GM18907 (cell line): ENCODE data around the gene MCHR1.
"Not testable (repeated sequence)": the region's sequence is repeated elsewhere in the genome, so short reads cannot be mapped to it uniquely, and the experiment has no call there.

Experiments
- ATAC-seq: cut with Tn5 transposase; IDR thresholded peaks from one replicate; pipeline ENCODE4 v1.9.1; 2021; ENCODE audit warnings: mild to moderate bottlenecking, moderate library complexity; ENCODE audit not compliant: unreplicated experiment

Gene MCHR1

DNA sequence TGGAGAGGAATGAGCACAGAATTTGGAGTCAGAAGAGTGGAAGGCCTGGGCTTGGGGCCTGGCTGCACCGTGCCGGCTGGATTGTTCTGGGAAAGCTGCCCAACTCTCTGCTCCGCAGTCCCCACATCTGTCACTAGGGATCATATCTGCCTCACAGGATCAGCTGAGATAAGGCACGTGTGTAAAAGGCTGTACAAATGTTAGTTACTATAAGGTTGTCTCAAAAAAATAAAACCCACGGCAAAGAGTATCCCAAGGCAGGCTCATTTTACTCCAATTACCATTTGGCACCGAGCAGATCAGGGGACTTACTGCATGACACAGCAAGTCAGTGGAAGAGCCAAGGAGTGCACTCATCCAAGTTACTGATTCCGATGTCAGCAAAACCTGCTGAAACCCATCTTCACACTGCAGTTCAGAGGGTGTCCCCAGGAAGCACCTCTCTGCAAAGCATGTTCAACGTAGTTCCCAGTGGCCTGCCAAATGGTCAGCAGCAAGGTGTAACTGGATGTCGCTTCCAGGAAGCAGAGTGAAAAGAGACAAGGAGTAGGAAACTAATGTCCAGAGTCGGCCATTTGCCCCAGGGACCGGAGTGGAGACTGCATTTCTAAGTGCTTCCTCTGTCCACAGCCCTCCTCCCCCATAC is 24.6 kb upstream of the MCHR1 start:
- no peak for ATAC-seq

DNA sequence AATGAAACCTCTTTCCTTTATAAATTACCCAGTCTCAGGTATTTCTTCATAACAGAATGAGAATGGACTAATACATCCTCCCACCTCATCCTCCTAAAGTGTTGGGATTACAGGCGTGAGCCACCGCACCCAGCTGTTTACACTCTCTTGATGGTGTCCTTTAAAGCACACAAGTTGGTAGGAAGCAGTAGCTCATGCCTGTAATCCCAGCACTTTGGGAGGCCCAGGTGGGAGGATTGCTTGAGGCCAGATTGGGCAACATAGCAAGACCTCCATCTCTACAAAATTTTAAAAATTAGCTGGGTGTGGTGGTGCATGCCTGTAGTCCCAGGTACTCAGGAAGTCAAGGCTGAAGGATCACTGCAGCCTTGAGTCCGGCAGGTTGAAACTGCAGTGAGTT is 23.3 kb upstream of the MCHR1 start:
- not testable (repeated sequence) for ATAC-seq

DNA sequence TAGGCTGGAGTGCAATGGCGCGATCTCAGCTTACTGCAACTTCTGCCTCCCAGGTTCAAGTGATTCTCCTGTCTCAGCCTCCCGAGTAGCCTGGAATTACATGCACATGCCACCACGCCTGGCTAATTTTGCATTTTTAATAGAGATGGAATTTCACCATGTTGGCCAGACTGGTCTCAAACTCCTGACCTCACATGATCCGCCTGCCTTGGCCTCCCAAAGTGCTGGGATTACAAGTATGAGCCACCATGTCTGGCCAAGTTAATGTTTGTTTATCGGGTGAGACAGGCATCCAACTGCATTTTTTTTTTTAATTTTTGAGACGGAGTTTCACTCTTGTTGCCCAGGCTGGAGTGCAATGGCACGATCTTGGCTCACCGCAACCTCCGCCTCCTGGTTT is 22.6 kb upstream of the MCHR1 start:
- not testable (repeated sequence) for ATAC-seq

- no peak for ATAC-seq
Measured at GRCh38 chr22:40659166-40659565, 20.1 kb upstream of the MCHR1 start.

DNA sequence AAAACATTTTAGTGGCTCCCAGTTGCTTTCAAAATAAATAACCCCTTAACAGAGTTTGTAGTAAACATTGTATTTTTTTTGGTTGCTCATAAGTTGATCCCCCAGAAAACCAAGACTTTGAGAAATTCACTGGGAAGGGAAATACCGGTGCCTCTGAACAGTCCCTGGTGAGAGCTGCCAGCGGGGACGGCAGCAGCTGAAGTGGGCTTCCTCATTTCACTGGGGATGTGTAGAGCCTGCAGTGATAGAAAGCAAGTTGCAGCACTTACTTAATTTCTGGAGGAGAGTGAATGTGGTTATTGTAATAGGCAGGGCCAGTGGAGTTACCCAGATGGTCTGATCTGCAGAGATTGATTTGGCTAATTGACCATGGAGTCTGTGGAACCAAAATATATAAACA is 18.6 kb upstream of the MCHR1 start:
- ATAC-seq: no peak

DNA sequence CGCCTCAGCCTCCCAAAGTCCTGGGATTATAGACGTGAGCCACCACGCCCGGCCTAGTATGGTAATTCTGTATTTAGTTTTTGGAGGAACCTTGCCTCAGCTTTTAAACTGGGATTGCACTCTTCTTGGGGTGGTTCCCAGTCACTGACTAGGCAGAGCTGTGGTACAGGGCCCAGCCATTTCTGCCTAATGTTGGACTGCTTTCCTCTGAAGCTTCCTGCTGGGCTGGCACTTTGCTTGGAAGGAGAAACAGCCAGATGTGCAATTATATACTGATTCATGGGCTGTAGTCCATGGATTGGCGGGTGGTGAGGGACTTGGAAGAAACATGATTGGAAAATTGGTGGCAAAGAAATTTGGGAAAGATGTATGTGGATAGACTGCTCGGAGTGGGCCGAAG is 17.6 kb upstream of the MCHR1 start:
- no peak for ATAC-seq

DNA sequence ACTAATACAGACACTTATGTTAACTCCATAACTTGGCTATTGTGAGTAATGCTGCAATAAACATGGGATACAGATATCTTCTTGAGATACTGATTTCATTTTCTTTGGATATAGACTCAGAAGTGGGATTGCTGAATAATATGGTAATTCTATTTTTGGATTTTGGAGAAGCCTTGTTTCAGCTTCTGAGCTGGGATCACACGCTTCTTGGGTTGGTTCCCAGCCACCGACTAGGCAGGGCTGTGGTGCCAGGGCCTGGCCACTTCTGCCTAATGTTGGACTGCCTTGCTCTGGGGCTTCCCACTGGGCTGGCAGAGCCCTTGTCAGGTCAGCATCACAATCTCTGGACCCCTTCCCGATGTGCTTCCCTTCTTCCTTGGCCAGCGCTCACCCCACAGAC is 14.0 kb upstream of the MCHR1 start:
- no peak for ATAC-seq

DNA sequence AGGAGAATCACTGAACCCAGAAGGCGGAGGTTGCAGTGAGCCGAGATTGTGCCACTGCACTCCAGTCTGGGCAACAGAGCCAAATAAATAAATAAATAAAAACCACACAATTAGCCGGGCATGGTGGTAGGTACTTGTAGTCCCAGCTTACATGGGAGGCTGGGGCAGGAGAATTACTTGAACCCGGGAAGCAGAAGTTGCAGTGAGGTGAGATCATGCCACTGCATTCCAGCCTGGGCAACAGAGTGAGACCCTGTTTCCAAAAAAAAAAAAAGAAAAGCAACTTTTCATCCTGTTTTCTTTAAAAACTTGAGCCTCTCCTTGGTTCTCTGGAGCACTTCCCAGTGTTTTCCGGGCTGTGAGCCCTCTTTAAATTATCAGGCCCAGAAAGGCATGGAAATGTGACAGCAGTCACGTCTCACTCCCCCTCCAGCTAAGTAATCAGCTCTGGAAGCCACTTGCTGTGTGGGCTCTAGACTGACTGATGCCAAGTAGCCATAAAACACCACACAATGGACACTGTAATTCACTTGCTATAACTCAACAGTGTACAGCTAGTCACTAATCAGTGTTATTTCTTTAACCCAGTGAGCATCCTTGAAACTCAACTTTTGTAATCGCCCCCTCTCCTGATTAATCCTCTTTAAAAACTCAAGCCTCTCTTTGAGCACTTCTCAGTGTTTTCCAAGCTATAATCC is 13.0 kb upstream of the MCHR1 start:
- ATAC-seq: no peak

- ATAC-seq: no peak
Measured at GRCh38 chr22:40668611-40669411, 10.5 kb upstream of the MCHR1 start.

DNA sequence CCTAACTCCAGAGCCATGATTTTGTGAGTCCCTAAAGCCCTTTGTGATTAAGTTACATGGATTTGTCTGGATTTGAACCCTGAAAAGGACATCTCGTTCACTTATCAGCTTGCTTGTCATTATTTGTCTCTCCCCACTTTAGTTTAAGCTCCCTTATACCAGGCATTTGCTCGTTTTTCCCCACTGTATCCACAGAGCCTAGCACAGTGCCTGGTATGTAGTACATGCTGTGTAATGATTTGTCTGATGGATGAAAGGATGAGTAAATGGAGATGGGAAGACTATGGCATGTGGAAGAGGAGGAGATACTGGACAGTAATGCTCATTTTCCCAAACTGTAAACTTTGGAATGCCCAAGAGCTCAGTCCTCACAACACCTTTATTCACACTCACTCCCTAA is 9.2 kb upstream of the MCHR1 start:
- ATAC-seq: no peak

DNA sequence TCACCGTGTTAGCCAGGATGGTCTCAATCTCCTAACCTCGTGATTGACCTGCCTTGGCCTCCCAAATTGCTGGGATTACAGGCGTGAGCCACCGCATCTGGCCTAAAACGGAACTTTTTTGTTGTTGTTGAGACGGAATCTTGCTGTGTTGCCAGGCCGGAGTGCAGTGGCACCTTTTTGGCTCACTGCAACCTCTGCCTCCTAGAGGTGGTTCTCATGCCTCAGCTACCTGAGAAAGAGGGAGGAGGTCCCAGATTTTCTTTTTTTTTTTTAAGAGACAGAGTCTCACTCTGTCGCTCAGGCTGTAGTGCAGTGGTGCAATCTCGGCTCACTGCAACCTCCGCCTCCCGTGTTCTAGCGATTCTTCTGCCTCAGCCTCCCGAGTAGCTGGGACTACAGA is 7.9 kb upstream of the MCHR1 start:
- ATAC-seq: no peak

DNA sequence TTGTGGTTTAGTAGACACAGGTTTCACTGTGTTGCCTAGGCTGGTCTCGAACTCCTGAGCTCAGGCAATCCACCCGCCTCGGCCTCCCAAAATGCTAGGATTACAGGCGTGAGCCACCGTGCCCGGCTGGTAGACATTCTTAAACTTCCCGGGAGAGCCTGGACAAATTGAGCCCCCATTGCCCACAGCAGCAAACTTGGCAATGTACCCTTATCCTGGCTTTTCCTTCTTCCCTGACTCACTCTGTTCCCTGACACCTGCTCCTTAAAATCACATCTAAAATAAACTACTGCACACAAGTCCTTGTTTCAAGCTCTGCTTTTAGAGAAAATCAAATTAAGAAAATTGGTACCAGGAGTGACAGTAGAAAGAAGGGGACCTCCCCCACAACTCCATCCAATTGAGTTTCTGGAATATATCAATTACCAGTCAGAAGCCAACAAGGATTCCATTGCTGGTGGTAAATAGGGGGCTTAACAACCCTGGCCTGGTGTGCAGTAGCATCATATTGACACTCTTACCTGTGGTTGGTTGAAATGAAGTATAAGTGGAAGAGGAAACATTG is 7.4 kb upstream of the MCHR1 start:
- no peak for ATAC-seq

DNA sequence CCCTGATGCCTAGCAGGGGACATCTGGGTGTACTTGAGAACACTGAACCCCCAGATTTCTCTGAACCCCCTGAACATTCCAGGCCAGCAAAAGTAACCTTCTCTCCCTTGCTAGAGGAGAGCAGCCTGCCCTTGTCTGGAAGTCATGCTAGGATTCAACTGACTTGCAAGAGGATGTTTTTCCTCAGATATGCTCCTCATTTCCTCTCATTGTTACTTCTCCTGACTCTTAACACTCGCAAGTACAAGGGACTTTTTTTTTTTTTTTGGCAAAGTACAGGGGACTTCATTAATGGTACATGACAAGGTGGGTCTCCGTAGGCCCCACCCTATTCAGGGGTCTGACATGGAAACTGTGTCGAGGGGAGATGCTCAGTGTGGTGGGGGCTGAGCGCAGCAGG is 6.3 kb upstream of the MCHR1 start:
- no peak for ATAC-seq

- no peak for ATAC-seq
Measured at GRCh38 chr22:40674274-40674673, 5.0 kb upstream of the MCHR1 start.

DNA sequence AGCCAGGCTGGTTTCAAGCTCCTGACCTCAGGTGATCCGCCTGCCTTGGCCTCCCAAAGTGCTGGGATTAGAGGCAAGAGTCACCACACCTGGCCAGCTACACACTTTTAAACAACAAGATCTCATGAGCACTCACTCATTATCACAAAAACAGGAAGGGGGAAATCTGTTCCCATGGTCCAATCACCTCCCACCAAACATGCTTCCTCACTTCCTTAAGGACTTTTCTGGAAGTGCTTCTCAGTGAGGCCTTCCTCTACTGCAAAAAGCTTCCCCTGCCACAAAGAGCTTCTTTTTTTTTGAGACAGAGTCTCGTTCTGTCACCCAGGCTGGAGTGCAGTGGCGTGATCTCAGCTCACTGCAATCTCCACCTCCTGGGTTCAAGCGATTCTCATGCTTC is 3.1 kb upstream of the MCHR1 start:
- not testable (repeated sequence) for ATAC-seq

GRCh38 chr22:40676644-40677043 is 2.6 kb upstream of the MCHR1 start:
- ATAC-seq: no peak

GRCh38 chr22:40678493-40679248 is 613 bp upstream of the MCHR1 start:
- no peak for ATAC-seq

DNA sequence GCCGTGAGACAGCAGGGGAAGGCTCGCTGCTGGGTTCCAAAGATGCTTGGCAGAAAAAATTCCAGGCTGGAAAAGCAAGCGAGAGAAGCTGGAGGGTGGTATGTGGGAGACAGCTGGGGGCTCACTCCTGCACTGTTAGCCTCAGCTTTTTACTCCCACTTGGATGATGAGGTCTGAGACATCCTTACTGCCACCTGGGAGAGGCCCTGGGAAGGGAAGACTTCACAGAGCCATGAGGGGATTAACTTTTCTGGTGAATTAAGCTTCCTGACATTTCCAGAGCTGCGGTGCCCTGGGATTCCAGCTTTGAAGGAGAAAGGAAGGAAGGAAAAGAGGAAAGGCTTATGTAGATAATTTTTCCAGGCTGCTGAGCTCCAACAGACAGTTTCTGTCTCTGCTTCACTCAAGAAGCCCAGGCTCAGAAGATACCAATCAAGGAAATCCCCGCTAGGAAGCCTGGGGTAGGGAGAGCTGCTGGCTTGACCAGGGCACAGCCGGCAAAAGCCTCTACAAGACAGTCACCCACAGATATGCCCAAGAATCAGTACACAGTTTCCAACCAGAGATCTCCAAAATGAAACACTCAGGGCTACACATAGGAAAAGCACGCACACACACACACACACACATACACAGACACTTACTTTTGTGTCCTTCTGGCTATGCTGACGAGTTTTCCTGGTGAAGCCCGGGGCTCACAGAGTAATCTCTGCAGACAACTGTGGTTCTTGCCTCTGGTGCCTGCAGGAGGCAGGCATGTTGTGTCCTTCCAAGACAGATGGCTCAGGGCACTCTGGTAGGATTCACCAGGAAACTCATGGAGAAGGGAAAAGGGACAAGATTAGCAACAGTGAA is 907 bp downstream of the MCHR1 start:
- no peak for ATAC-seq

- ATAC-seq: no peak
Measured at GRCh38 chr22:40680819-40681183, 1.5 kb downstream of the MCHR1 start.

DNA sequence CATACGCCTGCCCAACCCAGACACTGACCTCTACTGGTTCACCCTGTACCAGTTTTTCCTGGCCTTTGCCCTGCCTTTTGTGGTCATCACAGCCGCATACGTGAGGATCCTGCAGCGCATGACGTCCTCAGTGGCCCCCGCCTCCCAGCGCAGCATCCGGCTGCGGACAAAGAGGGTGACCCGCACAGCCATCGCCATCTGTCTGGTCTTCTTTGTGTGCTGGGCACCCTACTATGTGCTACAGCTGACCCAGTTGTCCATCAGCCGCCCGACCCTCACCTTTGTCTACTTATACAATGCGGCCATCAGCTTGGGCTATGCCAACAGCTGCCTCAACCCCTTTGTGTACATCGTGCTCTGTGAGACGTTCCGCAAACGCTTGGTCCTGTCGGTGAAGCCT is 2.2 kb downstream of the MCHR1 start:
- ATAC-seq: no peak
